ENCODE data around the gene C10orf90.

Gene C10orf90

DNA sequence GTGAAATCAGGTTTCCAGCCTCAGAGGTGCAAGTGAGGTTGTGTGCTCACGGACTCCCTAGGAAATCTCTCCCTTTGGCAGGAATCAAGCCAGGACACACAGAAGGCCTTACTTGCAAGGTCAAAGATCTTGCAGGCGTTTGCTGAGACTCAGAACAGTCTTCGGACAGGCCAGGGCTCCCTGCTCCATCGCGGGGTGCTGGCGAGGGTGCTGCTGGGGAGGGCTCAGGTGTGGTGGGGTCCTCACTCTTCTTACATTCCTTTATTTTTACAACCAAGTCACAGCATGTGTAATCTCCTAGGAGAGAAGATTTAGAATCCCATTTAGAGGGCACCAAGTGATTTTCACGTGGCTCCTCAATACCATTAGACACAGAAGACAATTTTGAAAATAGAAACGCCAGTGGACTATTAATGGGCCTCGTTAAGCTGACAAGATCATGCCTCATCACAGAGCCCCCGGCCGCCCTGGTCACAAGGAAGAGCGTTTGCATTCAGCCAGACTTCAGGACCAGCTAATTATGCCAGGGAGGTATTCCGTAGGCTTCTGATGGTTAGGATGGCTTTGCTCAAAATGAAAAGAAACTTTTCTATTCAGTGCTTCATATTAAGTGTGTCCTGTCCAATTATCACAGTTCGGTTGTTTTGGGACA, 209.1 kb downstream of the C10orf90 start:
- TF ChIP-seq, protein P1, sequence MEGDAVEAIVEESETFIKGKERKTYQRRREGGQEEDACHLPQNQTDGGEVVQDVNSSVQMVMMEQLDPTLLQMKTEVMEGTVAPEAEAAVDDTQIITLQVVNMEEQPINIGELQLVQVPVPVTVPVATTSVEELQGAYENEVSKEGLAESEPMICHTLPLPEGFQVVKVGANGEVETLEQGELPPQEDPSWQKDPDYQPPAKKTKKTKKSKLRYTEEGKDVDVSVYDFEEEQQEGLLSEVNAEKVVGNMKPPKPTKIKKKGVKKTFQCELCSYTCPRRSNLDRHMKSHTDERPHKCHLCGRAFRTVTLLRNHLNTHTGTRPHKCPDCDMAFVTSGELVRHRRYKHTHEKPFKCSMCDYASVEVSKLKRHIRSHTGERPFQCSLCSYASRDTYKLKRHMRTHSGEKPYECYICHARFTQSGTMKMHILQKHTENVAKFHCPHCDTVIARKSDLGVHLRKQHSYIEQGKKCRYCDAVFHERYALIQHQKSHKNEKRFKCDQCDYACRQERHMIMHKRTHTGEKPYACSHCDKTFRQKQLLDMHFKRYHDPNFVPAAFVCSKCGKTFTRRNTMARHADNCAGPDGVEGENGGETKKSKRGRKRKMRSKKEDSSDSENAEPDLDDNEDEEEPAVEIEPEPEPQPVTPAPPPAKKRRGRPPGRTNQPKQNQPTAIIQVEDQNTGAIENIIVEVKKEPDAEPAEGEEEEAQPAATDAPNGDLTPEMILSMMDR (IDR thresholded peaks at IDR 0.05; ENCODE audit: borderline replicate concordance, control extremely low read depth, extremely low read depth, insufficient read depth, missing control alignments), result no peak
- DNase-seq (ENCODE audit: low spot score), result no peak
- in situ Hi-C loops (cut with MboI; ENCODE audit: low sequenced_read_pairs, unreplicated experiment), result no loop called here

DNA sequence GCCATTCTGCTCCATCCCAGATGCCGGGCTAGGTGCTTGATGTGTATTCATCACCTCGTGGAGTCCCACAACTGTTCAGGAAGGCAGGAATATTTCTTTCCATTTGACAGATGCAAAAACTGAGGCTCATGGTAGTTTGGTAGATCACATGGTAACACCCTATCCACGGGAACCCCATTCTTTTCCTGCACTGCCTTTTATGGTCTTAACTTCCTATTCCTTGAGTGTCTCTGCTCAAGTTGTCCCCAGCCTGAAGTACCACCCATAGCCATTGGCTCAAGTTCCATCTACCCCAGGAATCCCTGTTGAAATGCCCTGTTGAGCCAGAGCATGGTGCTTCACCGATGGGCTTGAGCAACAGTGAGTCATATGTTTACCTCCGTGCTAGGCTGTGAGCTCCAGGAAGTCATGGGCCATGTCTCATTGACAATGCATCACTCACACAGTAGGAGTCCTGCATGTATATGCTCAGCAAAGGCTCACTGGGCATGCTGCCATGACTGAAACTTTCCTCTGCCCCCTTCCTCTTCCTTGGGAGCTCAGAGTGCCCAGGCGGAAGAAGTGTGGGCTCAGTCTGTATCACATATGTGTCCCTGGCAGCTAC, 210.5 kb downstream of the C10orf90 start:
- DNase-seq (ENCODE audit: low spot score), result no peak
- TF ChIP-seq, protein P1 (IDR thresholded peaks at IDR 0.05; ENCODE audit: borderline replicate concordance, control extremely low read depth, extremely low read depth, insufficient read depth, missing control alignments), result no peak
- in situ Hi-C loops (cut with MboI; ENCODE audit: low sequenced_read_pairs, unreplicated experiment), result no loop called here

DNA sequence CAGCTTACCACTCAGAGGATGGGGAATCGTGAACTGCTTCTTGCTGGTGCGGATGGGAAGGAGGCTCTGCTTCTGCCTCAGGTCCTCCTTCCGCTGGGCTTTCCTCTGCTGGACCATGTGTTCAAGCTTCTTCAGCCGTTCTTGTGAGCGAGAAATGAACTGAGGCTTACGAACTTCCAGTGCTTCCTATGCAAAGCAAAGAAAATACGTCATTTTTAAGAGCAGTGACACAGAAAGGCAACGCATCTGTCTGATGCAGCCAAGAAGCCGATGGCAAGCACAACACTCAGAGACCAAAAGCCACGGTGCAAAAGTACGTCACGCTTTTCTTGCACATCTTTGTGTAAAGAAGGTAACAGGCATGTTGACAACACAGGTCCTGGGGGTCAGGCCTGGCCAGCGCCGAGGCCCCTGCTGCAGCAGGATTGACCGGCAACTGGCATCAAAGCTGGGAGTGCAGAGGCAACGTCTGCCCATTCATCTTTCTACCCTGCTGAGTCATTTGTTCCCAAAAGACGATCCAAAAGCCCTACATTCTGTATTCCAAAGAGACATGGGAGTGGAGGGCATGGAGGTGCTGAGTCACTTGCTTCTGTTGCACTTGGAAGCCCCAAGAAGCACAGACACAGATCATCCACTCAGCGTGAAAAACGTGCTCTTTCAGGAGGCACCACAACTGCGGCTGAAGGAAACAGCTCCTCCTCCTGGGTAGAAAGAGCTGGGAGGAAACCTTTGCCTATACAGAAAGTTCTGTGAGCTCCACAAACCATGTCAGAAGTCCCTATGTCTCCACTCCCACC, 211.3 kb downstream of the C10orf90 start:
- TF ChIP-seq, protein P1 (IDR thresholded peaks at IDR 0.05; ENCODE audit: borderline replicate concordance, control extremely low read depth, extremely low read depth, insufficient read depth, missing control alignments), result no peak
- in situ Hi-C loops (cut with MboI; ENCODE audit: low sequenced_read_pairs, unreplicated experiment), result no loop called here
- no peak for DNase-seq (ENCODE audit: low spot score)

DNA sequence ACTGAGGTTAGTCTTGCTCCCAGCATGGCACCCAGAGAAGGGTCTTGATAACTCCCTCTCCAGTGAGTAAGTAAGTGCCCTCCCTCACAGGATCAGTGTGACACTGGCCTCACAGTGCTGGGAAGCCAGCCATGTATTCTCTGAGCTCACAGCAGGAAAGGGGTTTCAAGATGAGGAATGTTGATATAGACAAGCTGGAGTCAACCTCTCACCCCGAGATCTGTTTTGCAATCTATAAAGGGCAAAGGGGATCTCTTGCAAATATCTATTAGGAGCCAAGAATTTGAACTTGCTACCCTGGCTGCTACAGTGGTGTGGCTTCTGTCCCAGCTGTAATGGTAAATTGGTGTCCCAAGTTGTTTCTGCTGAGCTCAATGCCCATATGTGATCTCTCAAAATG, 212.0 kb downstream of the C10orf90 start:
- DNase-seq (ENCODE audit: low spot score), result no peak
- TF ChIP-seq, protein P1 (IDR thresholded peaks at IDR 0.05; ENCODE audit: borderline replicate concordance, control extremely low read depth, extremely low read depth, insufficient read depth, missing control alignments), result no peak
- in situ Hi-C loops (cut with MboI; ENCODE audit: low sequenced_read_pairs, unreplicated experiment), result no loop called here

DNA sequence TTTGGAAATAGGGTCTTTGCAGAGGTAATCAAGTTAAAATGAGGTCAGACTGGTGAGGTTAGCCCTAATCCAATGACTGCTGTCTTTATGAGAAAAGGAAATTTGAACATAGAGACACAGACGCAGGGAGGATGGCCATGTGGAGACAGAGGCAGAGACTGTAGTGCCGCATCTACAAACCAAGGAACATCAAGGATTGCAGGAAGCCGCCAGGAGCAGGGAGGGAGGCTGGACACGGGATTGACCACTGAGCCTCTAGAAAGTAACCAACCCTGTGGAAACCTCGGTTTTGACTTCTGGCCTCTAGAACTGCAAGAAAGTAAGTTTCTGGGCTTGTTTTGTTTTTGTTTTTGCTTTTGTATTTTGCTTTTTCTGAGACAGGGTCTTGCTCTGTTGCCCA, 213.9 kb downstream of the C10orf90 start:
- no peak for DNase-seq (ENCODE audit: low spot score)
- in situ Hi-C loops (cut with MboI; ENCODE audit: low sequenced_read_pairs, unreplicated experiment), result no loop called here
- TF ChIP-seq, protein P1 (IDR thresholded peaks at IDR 0.05; ENCODE audit: borderline replicate concordance, control extremely low read depth, extremely low read depth, insufficient read depth, missing control alignments), result no peak

DNA sequence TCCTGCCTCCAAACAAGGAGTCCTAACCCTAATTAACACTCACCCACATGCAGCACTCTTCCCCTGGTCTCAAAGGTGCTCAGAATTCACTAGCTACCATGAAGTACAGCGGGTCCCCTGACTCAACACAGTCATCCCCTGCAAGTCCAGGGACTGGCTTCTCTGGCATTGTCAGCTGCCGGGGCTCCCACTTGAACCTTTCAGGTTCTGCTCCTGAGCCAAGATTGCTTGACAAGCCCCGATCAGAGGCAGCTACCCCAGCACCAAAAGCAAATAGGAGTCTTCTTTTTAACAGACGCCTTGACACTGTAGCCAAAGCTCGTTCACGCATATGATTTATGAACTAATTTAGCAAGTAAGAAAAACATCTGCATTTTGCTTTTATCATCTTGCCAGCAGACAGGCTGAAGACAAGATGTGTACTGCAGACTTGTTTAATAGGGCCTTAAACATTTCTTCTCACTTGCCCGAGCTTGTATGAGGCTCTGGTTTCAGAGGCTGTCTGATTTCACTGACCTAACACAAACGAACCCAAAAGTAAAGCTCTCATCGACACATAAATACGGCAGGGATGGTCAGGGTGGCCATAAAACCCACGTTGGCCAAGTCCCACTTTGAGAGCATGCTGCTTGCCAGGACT, 214.6 kb downstream of the C10orf90 start:
- in situ Hi-C loops (cut with MboI; ENCODE audit: low sequenced_read_pairs, unreplicated experiment), result no loop called here
- no peak for DNase-seq (ENCODE audit: low spot score)

More for the DNA sequence above, 214.6 kb downstream of the C10orf90 start:
- TF ChIP-seq, protein P1 (IDR thresholded peaks at IDR 0.05; ENCODE audit: borderline replicate concordance, control extremely low read depth, extremely low read depth, insufficient read depth, missing control alignments), result no peak
